PC-3 (cell line): ENCODE data around the gene DMAC1. TPM values are rescaled to one million over a fixed set of nuclear protein-coding genes. Genes with fewer than 3 reads are reported as not detected.

ENCODE experiments used
- ATAC-seq: fragments of 200-7000 bp; cut with Tn5 transposase; 2 replicates; pipeline ENCODE4 v1.9.1; 2020; ENCODE audit warnings: mild to moderate bottlenecking, moderate library complexity
- BruUV-seq: library from RNA; stranded (reverse); fragments of 400-500 nt; replicated peaks from 2 replicates; lab custom pipeline; 2021; lab: Mats Ljungman, UMichigan
- CTCF ChIA-PET: fragments of 300-600 bp; sonication (Branson Sonifier 250); formaldehyde crosslinking; loops from one replicate; lab custom pipeline; 2022; ENCODE audit warnings: antibody characterized with exemption; lab: Charles Lee
- POLR2A ChIA-PET: fragments of 300-600 bp; sonication (Branson Sonifier 250); formaldehyde crosslinking; loops from one replicate; lab custom pipeline; 2022; ENCODE audit warnings: antibody characterized with exemption; ENCODE audit not compliant: unreplicated experiment; lab: Charles Lee
- DNase-seq: peaks from one replicate; pipeline ENCODE4 v3.0.0-alpha.2; 2015
- H2AFZ ChIP-seq: fragments of 300-600 bp; sonication (generic); 2 replicates; pipeline ENCODE4 v1.6.0; 2016; ENCODE audit warnings: antibody characterized with exemption, low read length
- H3F3A ChIP-seq: fragments of 300-600 bp; sonication (generic); one replicate; pipeline ENCODE4 v1.6.0; 2017; ENCODE audit warnings: antibody characterized with exemption, low read length, control low read depth, mild to moderate bottlenecking; ENCODE audit not compliant: unreplicated experiment
- H3K27ac ChIP-seq: fragments of 300-600 bp; sonication (generic); 2 replicates; pipeline ENCODE4 v1.5.1; 2016; ENCODE audit warnings: mild to moderate bottlenecking, low read length
- H3K27me3 ChIP-seq: fragments of 300-600 bp; sonication (generic); 2 replicates; pipeline ENCODE4 v1.6.1; 2016; ENCODE audit warnings: low read length, mixed read lengths
- H3K36me3 ChIP-seq: fragments of 300-600 bp; sonication (generic); 2 replicates; pipeline ENCODE4 v1.6.1; 2016; ENCODE audit warnings: low read depth, mixed run types, low read length, mixed read lengths
- H3K4me1 ChIP-seq: fragments of 300-600 bp; sonication (generic); 2 replicates; pipeline ENCODE4 v1.5.1; 2016; ENCODE audit warnings: low read length; ENCODE audit not compliant: insufficient read depth
- H3K4me2 ChIP-seq: fragments of 300-600 bp; sonication (generic); 2 replicates; pipeline ENCODE4 v1.6.0; 2016; ENCODE audit warnings: low read length
- H3K4me3 ChIP-seq: fragments of 300-600 bp; sonication (generic); 2 replicates; pipeline ENCODE4 v1.5.1; 2016; ENCODE audit warnings: mild to moderate bottlenecking, low read length, mixed read lengths
- H3K79me2 ChIP-seq: fragments of 300-600 bp; sonication (generic); 2 replicates; pipeline ENCODE4 v1.6.1; 2017; ENCODE audit warnings: low read length, mixed read lengths
- H3K9ac ChIP-seq: fragments of 300-600 bp; sonication (generic); 2 replicates; pipeline ENCODE4 v1.6.0; 2016; ENCODE audit warnings: mild to moderate bottlenecking, low read length
- H3K9me2 ChIP-seq: fragments of 300-600 bp; sonication (generic); replicated peaks from 2 replicates; pipeline ENCODE4 v1.6.1; 2016; ENCODE audit warnings: mixed run types, low read length, mixed read lengths
- H3K9me3 ChIP-seq: fragments of 300-600 bp; sonication (generic); 2 replicates; pipeline ENCODE4 v1.6.1; 2016; ENCODE audit warnings: low read length, mixed read lengths
- H4K20me1 ChIP-seq: fragments of 300-600 bp; sonication (generic); 2 replicates; pipeline ENCODE4 v1.6.1; 2016; ENCODE audit warnings: low read length, mixed read lengths
- CTCF ChIP-seq: fragments of 300-600 bp; sonication (generic); conservative IDR thresholded peaks from 2 replicates; pipeline ENCODE4 v1.5.1; 2017; ENCODE audit warnings: antibody characterized with exemption, low read depth, mild to moderate bottlenecking, low read length
- EZH2 ChIP-seq: fragments of 300-600 bp; sonication (generic); IDR thresholded peaks from one replicate; pipeline ENCODE4 v1.6.1; 2017; ENCODE audit warnings: antibody characterized with exemption, mild to moderate bottlenecking, low read length; ENCODE audit not compliant: unreplicated experiment
- EZH2phosphoT487 ChIP-seq: fragments of 300-600 bp; sonication (generic); IDR thresholded peaks from 2 replicates; pipeline ENCODE4 v1.6.1; 2018; ENCODE audit warnings: mild to moderate bottlenecking, antibody characterized with exemption, low read length, borderline replicate concordance
- intact Hi-C: fragments of 100-400 bp; cut with micrococcal nuclease; formaldehyde crosslinking; loops from 2 replicates; pipeline ENCODE4 v1.9.0; 2023
- total RNA-seq: library from RNA; depleted of rRNA; stranded (reverse); fragments of >200 nt; gene quantifications from 2 replicates; pipeline ENCODE4 v1.2.3, GENCODE V29; 2014

DMAC1 gene
- total RNA-seq, 1 experiment from 2014 or later, result 20.1 TPM

- DNase-seq, result no peak
- Histone ChIP-seq H4K20me1 (no peaks in the 10 kb centered on the region), H3K4me2 (no peak overlapping the region), H3K36me3 (no peaks in the 10 kb centered on the region), H3K9me2 (no peaks in the 10 kb centered on the region), H2AFZ (no peak overlapping the region), H3F3A (no peaks in the 10 kb centered on the region), H3K27me3 (no peaks in the 10 kb centered on the region), H3K4me3 (no peak overlapping the region), H3K9ac (no peak overlapping the region), H3K4me1 (no peaks in the 10 kb centered on the region), H3K27ac (no peak overlapping the region), H3K79me2 (no peaks in the 10 kb centered on the region), H3K9me3 (no peaks in the 10 kb centered on the region)
- intact Hi-C loops, result no loop called here
- ChIA-PET POLR2A (no interaction called here), CTCF (no interaction called here)
- no peak for ATAC-seq
- no peak for TF ChIP-seq EZH2
- TF ChIP-seq EZH2phosphoT487, result no peak
- no peak for TF ChIP-seq CTCF
- no TSS peak for BruUV-seq
Measured at GRCh38 chr9:7848498-7848897, 48.9 kb upstream of the DMAC1 start.

- H3K9me2 ChIP-seq, result no peaks in the 10 kb centered on the region
- ATAC-seq (no peak), DNase-seq (no peak)
- ChIA-PET CTCF (no interaction called here), POLR2A (no interaction called here)
- H3K4me3 ChIP-seq, result no peak overlapping the region
- no peaks in the 10 kb centered on the region for H3K4me1 ChIP-seq
- no peaks in the 10 kb centered on the region for H4K20me1 ChIP-seq
- H3K27ac ChIP-seq, result no peak overlapping the region
- no peak overlapping the region for H3K9ac ChIP-seq
- H3K79me2 ChIP-seq, result no peaks in the 10 kb centered on the region
- no TSS peak for BruUV-seq
- no peak overlapping the region for H3K4me2 ChIP-seq
- intact Hi-C loops, result no loop called here
- no peaks in the 10 kb centered on the region for H3F3A ChIP-seq
- no peaks in the 10 kb centered on the region for H3K27me3 ChIP-seq
- H3K36me3 ChIP-seq, result no peaks in the 10 kb centered on the region
- no peak for TF ChIP-seq CTCF
- no peak for TF ChIP-seq EZH2
- TF ChIP-seq EZH2phosphoT487, result no peak
- H3K9me3 ChIP-seq, result no peaks in the 10 kb centered on the region
- no peak overlapping the region for H2AFZ ChIP-seq
Measured at GRCh38 chr9:7844242-7844641, 44.7 kb upstream of the DMAC1 start.

GRCh38 chr9:7841831-7842230, 42.3 kb upstream of the DMAC1 start:
- Histone ChIP-seq H3K9ac (no peak overlapping the region), H4K20me1 (no peaks in the 10 kb centered on the region), H3K36me3 (no peaks in the 10 kb centered on the region), H3K79me2 (no peaks in the 10 kb centered on the region), H3F3A (no peaks in the 10 kb centered on the region), H3K9me3 (no peaks in the 10 kb centered on the region), H3K27me3 (no peaks in the 10 kb centered on the region), H3K9me2 (no peaks in the 10 kb centered on the region), H3K4me1 (no peaks in the 10 kb centered on the region), H3K4me2 (no peak overlapping the region), H3K27ac (no peak overlapping the region), H2AFZ (no peak overlapping the region), H3K4me3 (no peak overlapping the region)
- intact Hi-C loops, result no loop called here
- TF ChIP-seq CTCF (no peak), EZH2 (no peak), EZH2phosphoT487 (no peak)
- no TSS peak for BruUV-seq
- ChIA-PET POLR2A (no interaction called here), CTCF (no interaction called here)
- DNase-seq (no peak), ATAC-seq (no peak)
